IPS-15b (cell line): ENCODE data around the gene PDZD8.
"Not testable (repeated sequence)": the region's sequence is repeated elsewhere in the genome, so short reads cannot be mapped to it uniquely, and the experiment has no call there.

Experiments
- H3K27me3 ChIP-seq: one replicate; pipeline ENCODE4 v1.6.1; 2013; ENCODE audit warnings: low read length; ENCODE audit not compliant: control insufficient read depth, insufficient read depth
- H3K36me3 ChIP-seq: one replicate; pipeline ENCODE4 v1.6.1; 2013; ENCODE audit warnings: low read length; ENCODE audit not compliant: control insufficient read depth, insufficient read depth
- H3K4me1 ChIP-seq: one replicate; pipeline ENCODE4 v1.6.1; 2013; ENCODE audit warnings: mild to moderate bottlenecking, low read length; ENCODE audit not compliant: control insufficient read depth, insufficient read depth
- H3K4me3 ChIP-seq: one replicate; pipeline ENCODE4 v1.5.1; 2013; ENCODE audit warnings: low read depth, low read length
- H3K9ac ChIP-seq: one replicate; pipeline ENCODE4 v1.6.1; 2013; ENCODE audit warnings: low read depth, mild to moderate bottlenecking, low read length
- H3K9me3 ChIP-seq: one replicate; pipeline ENCODE4 v1.6.1; 2013; ENCODE audit warnings: mild to moderate bottlenecking, low read length; ENCODE audit not compliant: control insufficient read depth, insufficient read depth

The PDZD8 gene

DNA sequence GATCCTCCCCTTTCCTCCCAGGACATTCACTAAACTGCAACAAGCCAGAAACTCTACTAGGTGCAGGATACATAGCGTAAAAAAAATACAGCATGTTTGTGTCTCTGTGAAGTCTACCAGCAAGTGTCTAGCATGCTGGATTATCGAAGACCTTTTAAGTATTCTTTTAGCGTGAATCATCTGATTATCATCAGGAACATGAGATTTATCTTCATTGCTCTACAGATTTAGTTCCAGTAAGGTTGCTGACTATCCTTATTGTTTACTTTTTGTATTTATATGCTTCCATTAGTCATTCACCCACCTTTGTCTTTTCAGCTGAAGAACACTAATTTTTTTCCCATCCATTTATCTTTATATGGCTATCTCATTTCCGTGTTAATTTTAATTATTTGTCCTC is 62.8 kb downstream of the PDZD8 start:
- H3K4me1 ChIP-seq, result no peaks in the 10 kb centered on the region
- H3K36me3 ChIP-seq, result no peaks in the 10 kb centered on the region
- no peak overlapping the region for H3K4me3 ChIP-seq
- no peak overlapping the region for H3K9ac ChIP-seq
- no peaks in the 10 kb centered on the region for H3K9me3 ChIP-seq
- H3K27me3 ChIP-seq, result no peaks in the 10 kb centered on the region

DNA sequence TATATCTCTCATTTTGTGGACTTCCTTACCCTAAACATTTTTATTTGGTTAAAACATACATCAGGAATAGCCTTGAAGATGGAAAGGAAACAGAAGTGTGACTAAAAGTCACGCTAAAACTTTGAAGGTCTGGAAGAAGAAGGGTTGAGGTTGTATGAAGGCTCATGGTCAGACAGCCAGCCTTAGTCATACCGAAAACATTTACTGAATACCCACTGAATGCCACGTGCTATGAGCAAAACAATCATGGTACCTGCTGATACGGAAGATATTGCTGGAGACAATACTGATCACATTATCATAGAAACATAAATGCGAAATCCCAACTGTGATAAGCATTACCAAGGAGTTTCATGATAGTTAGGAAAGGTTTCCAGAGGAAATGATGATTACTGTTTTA is 64.0 kb downstream of the PDZD8 start:
- no peak overlapping the region for H3K4me3 ChIP-seq
- H3K4me1 ChIP-seq, result no peaks in the 10 kb centered on the region
- no peaks in the 10 kb centered on the region for H3K36me3 ChIP-seq
- no peak overlapping the region for H3K9ac ChIP-seq
- H3K9me3 ChIP-seq, result no peaks in the 10 kb centered on the region
- no peaks in the 10 kb centered on the region for H3K27me3 ChIP-seq

- Histone ChIP-seq H3K27me3 (no peaks in the 10 kb centered on the region), H3K4me3 (no peak overlapping the region), H3K36me3 (no peaks in the 10 kb centered on the region), H3K9ac (no peak overlapping the region), H3K4me1 (no peaks in the 10 kb centered on the region), H3K9me3 (no peaks in the 10 kb centered on the region)
Observed at GRCh38 chr10:117306674-117307073, 68.6 kb downstream of the PDZD8 start.

GRCh38 chr10:117303451-117303850 is 71.8 kb downstream of the PDZD8 start:
- not testable (repeated sequence) for H3K4me1 ChIP-seq, H3K36me3 ChIP-seq

DNA sequence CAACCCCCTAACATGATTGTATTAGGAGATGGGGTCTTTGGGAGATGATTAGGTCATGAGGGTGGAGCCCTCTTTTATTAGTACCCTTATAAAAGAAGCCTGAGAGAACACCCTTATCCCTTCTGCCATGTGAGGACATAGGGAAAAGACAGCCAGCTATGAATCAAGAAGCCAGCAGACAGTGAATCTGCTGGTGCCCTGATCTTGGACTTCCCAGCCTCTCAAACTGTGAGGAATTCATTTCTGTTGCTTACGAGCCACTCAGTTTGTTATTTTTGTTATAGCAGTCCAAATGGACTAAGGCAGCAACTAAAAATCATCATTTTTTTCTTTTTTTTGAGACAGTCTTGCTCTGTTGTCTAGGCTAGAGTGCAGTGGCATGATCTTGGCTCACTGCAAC is 74.6 kb downstream of the PDZD8 start:
- no peak overlapping the region for H3K4me3 ChIP-seq

More at GRCh38 chr10:117303451-117303850, 71.8 kb downstream of the PDZD8 start:
- H3K4me3 ChIP-seq, H3K9ac ChIP-seq, H3K27me3 ChIP-seq, H3K9me3 ChIP-seq: not testable (repeated sequence)

DNA sequence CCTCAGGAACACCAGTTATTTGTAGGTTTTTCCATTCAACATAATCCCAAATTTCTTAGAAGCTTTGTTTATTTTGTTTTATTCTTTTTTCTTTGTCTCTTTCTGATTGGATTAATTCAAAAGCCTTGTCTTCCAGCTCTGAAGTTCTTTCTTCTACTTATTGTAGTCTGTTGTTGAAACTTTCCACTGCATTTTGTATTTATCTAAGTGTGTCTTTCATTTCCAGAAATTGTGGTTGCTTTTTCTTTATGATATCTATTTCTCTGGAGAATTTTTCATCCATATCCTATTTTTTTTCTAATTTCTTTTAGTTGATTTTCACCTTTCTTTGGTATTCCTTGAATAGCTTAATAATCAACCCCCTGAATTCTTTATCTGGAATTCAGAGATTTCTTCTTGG is 75.8 kb downstream of the PDZD8 start:
- H3K36me3 ChIP-seq, result no peaks in the 10 kb centered on the region
- no peaks in the 10 kb centered on the region for H3K27me3 ChIP-seq
- no peaks in the 10 kb centered on the region for H3K4me1 ChIP-seq
- H3K9me3 ChIP-seq, result no peaks in the 10 kb centered on the region
- H3K4me3 ChIP-seq, result no peak overlapping the region
- H3K9ac ChIP-seq, result no peak overlapping the region

More for the DNA sequence above, 74.6 kb downstream of the PDZD8 start:
- no peaks in the 10 kb centered on the region for H3K9me3 ChIP-seq
- no peaks in the 10 kb centered on the region for H3K27me3 ChIP-seq
- H3K4me1 ChIP-seq, result no peaks in the 10 kb centered on the region
- no peaks in the 10 kb centered on the region for H3K36me3 ChIP-seq
- H3K9ac ChIP-seq, result no peak overlapping the region

- no peaks in the 10 kb centered on the region for H3K27me3 ChIP-seq
- H3K9ac ChIP-seq, result no peak overlapping the region
- no peak overlapping the region for H3K4me3 ChIP-seq
- H3K36me3 ChIP-seq, result no peaks in the 10 kb centered on the region
- no peaks in the 10 kb centered on the region for H3K9me3 ChIP-seq
- no peaks in the 10 kb centered on the region for H3K4me1 ChIP-seq
Observed at GRCh38 chr10:117298219-117298618, 77.0 kb downstream of the PDZD8 start.

DNA sequence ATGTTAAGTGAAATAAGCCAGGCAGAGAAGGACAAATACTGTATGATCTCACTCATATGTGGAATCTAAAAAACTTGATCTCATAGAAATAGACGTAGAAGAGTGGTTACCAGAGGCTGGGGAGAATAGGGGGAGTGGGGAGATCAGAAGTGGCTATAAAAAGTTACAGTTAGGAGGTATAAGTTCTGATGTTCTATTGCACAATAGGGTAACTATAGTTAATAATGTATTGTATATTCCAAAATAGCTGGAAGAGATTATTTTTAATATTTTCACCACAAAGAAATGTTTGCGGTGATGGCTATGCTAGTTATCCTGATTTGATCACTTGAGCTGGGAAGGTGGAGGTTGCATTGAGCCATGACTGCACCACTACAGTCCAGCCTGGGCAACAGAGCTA is 80.5 kb downstream of the PDZD8 start:
- Histone ChIP-seq H3K4me1 (no peaks in the 10 kb centered on the region), H3K9me3 (no peaks in the 10 kb centered on the region), H3K36me3 (no peaks in the 10 kb centered on the region), H3K27me3 (no peaks in the 10 kb centered on the region), H3K9ac (no peak overlapping the region), H3K4me3 (no peak overlapping the region)

- Histone ChIP-seq H3K9ac (no peak overlapping the region), H3K27me3 (no peaks in the 10 kb centered on the region)
Observed at GRCh38 chr10:117294039-117294645, 81.1 kb downstream of the PDZD8 start.

GRCh38 chr10:117290872-117291271 is 84.4 kb downstream of the PDZD8 start:
- H3K4me3 ChIP-seq, H3K36me3 ChIP-seq, H3K9me3 ChIP-seq, H3K9ac ChIP-seq, H3K27me3 ChIP-seq, H3K4me1 ChIP-seq: not testable (repeated sequence)

More at GRCh38 chr10:117294039-117294645, 81.1 kb downstream of the PDZD8 start:
- Histone ChIP-seq H3K36me3 (no peaks in the 10 kb centered on the region), H3K4me3 (no peak overlapping the region), H3K9me3 (no peaks in the 10 kb centered on the region), H3K4me1 (no peaks in the 10 kb centered on the region)

- Histone ChIP-seq H3K9me3 (no peaks in the 10 kb centered on the region), H3K4me3 (no peak overlapping the region), H3K9ac (no peak overlapping the region), H3K4me1 (no peaks in the 10 kb centered on the region), H3K27me3 (no peaks in the 10 kb centered on the region), H3K36me3 (peaks cover 3% of the 10 kb centered on the region)
Observed at GRCh38 chr10:117284716-117285494, 90.3 kb downstream of the PDZD8 start.

- H3K36me3 ChIP-seq, result no peaks in the 10 kb centered on the region
- H3K4me3 ChIP-seq, result no peak overlapping the region
- no peaks in the 10 kb centered on the region for H3K4me1 ChIP-seq
- H3K27me3 ChIP-seq, result no peaks in the 10 kb centered on the region
- H3K9ac ChIP-seq, result no peak overlapping the region
- H3K9me3 ChIP-seq, result no peaks in the 10 kb centered on the region
Observed at GRCh38 chr10:117277675-117278074, 97.6 kb downstream of the PDZD8 start.
